Stomach smooth muscle (tissue), 2 donors: Measurements from ENCODE around the gene CLPTM1L.
A peak's percentile ranks its signal among the peaks of the same experiment; 100 is the strongest.

Experiments used
- H3K27ac ChIP-seq: one replicate; pipeline ENCODE4 v1.7.0; 2013; ENCODE audit warnings: mild to moderate bottlenecking, low read length, inconsistent platforms
- H3K27me3 ChIP-seq, 2 donors: one replicate each; pipeline ENCODE4 v1.7.0; 2013; ENCODE audit warnings: low read length in 2 of 2; ENCODE audit not compliant: insufficient read depth in 2 of 2, control insufficient read depth in 1 of 2
- H3K36me3 ChIP-seq, 2 donors: one replicate each; pipeline ENCODE4 v1.7.0; 2013; ENCODE audit warnings: low read length in 2 of 2; ENCODE audit not compliant: control insufficient read depth in 2 of 2, insufficient read depth in 2 of 2
- H3K4me1 ChIP-seq: one replicate; pipeline ENCODE4 v1.7.0; 2013; ENCODE audit warnings: low read length; ENCODE audit not compliant: control insufficient read depth, insufficient read depth
- H3K4me3 ChIP-seq, 2 donors: one replicate each; pipeline ENCODE4 v1.7.0; 2013; ENCODE audit warnings: low read length in 2 of 2
- H3K9ac ChIP-seq, 2 donors: one replicate each; pipeline ENCODE4 v1.7.0; 2013; ENCODE audit warnings: low read length in 2 of 2, mild to moderate bottlenecking in 1 of 2
- H3K9me3 ChIP-seq, 2 donors: one replicate each; pipeline ENCODE4 v1.7.0; 2013; ENCODE audit warnings: low read length in 2 of 2; ENCODE audit not compliant: control insufficient read depth in 2 of 2
- donor health status: healthy.
- donor health status: Pancreatic carcinoma.

CLPTM1L gene

GRCh38 chr5:1344975-1345838 lies at the start of gene CLPTM1L:
CLPTM1L (minus strand) TSS chr5:1345099; CDS start chr5:1344841, 258 bp downstream.
- Histone ChIP-seq H3K27me3 (no peaks in the 10 kb centered on the region), H3K36me3 (peaks cover 9 to 11% of the 10 kb centered on the region in 2 donors), H3K27ac (peak within 1 kb of the TSS; percentile 76), H3K4me3 (peak within 1 kb of the TSS; percentile 90 to 91), H3K9me3 (no peaks in the 10 kb centered on the region), H3K9ac (peak within 1 kb of the TSS; percentile 95 to 96), H3K4me1 (peaks cover 20% of the 10 kb centered on the region)

- Histone ChIP-seq H3K4me3 (no peak overlapping the region), H3K27ac (no peak overlapping the region), H3K4me1 (no peaks in the 10 kb centered on the region), H3K9me3 (no peaks in the 10 kb centered on the region), H3K27me3 (peaks cover 26 to 44% of the 10 kb centered on the region in 2 donors), H3K36me3 (no peaks in the 10 kb centered on the region), H3K9ac (no peak overlapping the region)
Observed at GRCh38 chr5:1393571-1394501, 48.9 kb upstream of the CLPTM1L start.

- H3K27me3 ChIP-seq, result peaks cover 26 to 49% of the 10 kb centered on the region in 2 donors
- H3K9me3 ChIP-seq, result no peaks in the 10 kb centered on the region
- H3K4me1 ChIP-seq, result no peaks in the 10 kb centered on the region
- no peak overlapping the region for H3K9ac ChIP-seq
- H3K36me3 ChIP-seq, result no peaks in the 10 kb centered on the region
- H3K4me3 ChIP-seq, result no peak overlapping the region
- H3K27ac ChIP-seq, result no peak overlapping the region
Observed at GRCh38 chr5:1392801-1393565, 48.1 kb upstream of the CLPTM1L start.

- no peaks in the 10 kb centered on the region for H3K4me1 ChIP-seq
- no peaks in the 10 kb centered on the region for H3K36me3 ChIP-seq
- H3K9me3 ChIP-seq, result no peaks in the 10 kb centered on the region
- H3K9ac ChIP-seq, result no peak overlapping the region
- peaks cover 28 to 50% of the 10 kb centered on the region in 2 donors for H3K27me3 ChIP-seq
- no peak overlapping the region for H3K27ac ChIP-seq
- no peak overlapping the region for H3K4me3 ChIP-seq
Observed at GRCh38 chr5:1392261-1392660, 47.4 kb upstream of the CLPTM1L start.

GRCh38 chr5:1391691-1392090 lies 46.8 kb upstream of the CLPTM1L start:
- H3K4me1 ChIP-seq, result peaks cover 3% of the 10 kb centered on the region
- no peak overlapping the region for H3K9ac ChIP-seq
- no peak overlapping the region for H3K27ac ChIP-seq
- no peak overlapping the region for H3K4me3 ChIP-seq
- peaks cover 34 to 54% of the 10 kb centered on the region in 2 donors for H3K27me3 ChIP-seq
- H3K9me3 ChIP-seq, result no peaks in the 10 kb centered on the region
- no peaks in the 10 kb centered on the region for H3K36me3 ChIP-seq

- no peak overlapping the region for H3K27ac ChIP-seq
- H3K27me3 ChIP-seq, result peaks cover 39 to 52% of the 10 kb centered on the region in 2 donors
- no peak overlapping the region for H3K4me3 ChIP-seq
- no peaks in the 10 kb centered on the region for H3K9me3 ChIP-seq
- H3K9ac ChIP-seq, result no peak overlapping the region
- peaks cover 9% of the 10 kb centered on the region for H3K4me1 ChIP-seq
- no peaks in the 10 kb centered on the region for H3K36me3 ChIP-seq
Observed at GRCh38 chr5:1390861-1391600, 46.1 kb upstream of the CLPTM1L start.

- Histone ChIP-seq H3K27me3 (peaks cover 33 to 51% of the 10 kb centered on the region in 2 donors), H3K4me3 (no peak overlapping the region), H3K4me1 (peaks cover 13% of the 10 kb centered on the region), H3K9me3 (no peaks in the 10 kb centered on the region), H3K27ac (no peak overlapping the region), H3K9ac (no peak overlapping the region), H3K36me3 (no peaks in the 10 kb centered on the region)
Observed at GRCh38 chr5:1390333-1390732, 45.4 kb upstream of the CLPTM1L start.

- H3K9me3 ChIP-seq, result no peaks in the 10 kb centered on the region
- peaks cover 13% of the 10 kb centered on the region for H3K4me1 ChIP-seq
- peaks cover 21 to 40% of the 10 kb centered on the region in 2 donors for H3K27me3 ChIP-seq
- H3K36me3 ChIP-seq, result no peaks in the 10 kb centered on the region
- H3K9ac ChIP-seq, result no peak overlapping the region
- H3K27ac ChIP-seq, result no peak overlapping the region
- no peak overlapping the region for H3K4me3 ChIP-seq
Observed at GRCh38 chr5:1388383-1388967, 43.6 kb upstream of the CLPTM1L start.

- no peaks in the 10 kb centered on the region for H3K9me3 ChIP-seq
- no peaks in the 10 kb centered on the region for H3K36me3 ChIP-seq
- H3K4me3 ChIP-seq, result no peak overlapping the region
- H3K27ac ChIP-seq, result no peak overlapping the region
- no peak overlapping the region for H3K9ac ChIP-seq
- peaks cover 13% of the 10 kb centered on the region for H3K4me1 ChIP-seq
- peaks cover 21 to 38% of the 10 kb centered on the region in 2 donors for H3K27me3 ChIP-seq
Observed at GRCh38 chr5:1387876-1388275, 43.0 kb upstream of the CLPTM1L start.
